T follicular helper cell (primary cell): ENCODE results near the gene CNDP1.
"Not testable (repeated sequence)": the region's sequence is repeated elsewhere in the genome, so short reads cannot be mapped to it uniquely, and the experiment has no call there.

Experiments used
- DNase-seq: peaks from one replicate; pipeline ENCODE4 v3.0.0-alpha.2; 2020; ENCODE audit warnings: low read depth
- total RNA-seq, 2 experiments: gene quantifications; one replicate each; lab custom pipeline; 2026; lab: John Stamatoyannopoulos, UW

The CNDP1 gene, protein sequence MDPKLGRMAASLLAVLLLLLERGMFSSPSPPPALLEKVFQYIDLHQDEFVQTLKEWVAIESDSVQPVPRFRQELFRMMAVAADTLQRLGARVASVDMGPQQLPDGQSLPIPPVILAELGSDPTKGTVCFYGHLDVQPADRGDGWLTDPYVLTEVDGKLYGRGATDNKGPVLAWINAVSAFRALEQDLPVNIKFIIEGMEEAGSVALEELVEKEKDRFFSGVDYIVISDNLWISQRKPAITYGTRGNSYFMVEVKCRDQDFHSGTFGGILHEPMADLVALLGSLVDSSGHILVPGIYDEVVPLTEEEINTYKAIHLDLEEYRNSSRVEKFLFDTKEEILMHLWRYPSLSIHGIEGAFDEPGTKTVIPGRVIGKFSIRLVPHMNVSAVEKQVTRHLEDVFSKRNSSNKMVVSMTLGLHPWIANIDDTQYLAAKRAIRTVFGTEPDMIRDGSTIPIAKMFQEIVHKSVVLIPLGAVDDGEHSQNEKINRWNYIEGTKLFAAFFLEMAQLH
- total RNA-seq = 0.18 to 0.22 reads per million in 2 experiments

DNA sequence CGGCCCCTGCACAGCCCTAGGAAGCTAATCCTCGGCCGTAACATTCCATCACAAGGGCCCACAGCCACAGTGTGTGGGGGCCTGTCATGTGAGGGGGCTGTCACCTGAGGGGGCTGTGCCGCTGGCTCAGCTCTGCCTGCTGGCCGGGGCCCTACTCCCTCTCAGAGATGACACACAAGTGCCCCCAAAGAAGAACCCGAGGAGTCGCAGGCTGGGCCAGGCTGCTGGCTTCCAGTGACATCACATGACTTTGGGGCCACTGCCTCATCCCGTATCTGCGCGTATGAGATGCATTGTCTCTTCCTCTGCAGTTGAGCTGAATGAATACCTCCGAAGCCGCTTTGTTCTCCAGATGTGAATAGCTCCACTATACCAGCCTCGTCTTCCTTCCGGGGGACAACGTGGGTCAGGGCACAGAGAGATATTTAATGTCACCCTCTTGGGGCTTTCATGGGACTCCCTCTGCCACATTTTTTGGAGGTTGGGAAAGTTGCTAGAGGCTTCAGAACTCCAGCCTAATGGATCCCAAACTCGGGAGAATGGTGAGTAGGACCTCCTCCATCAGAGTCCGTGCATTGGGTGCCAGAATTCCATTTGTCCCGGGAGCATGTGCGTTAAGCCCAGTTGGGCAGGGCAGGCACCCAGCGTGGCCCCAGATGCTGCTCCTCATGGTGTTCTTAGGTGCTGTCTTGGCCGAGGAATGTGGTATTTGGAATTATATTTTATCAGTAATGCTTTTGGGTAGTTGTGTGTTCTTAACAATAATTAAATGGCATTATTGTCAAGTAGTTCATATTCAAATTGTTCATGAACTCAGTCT is at the start of gene CNDP1:
Gene CNDP1 (plus strand): TSS at position 351 of the 820 bp plus-strand sequence. CDS start 168 bp downstream, at position 519.
- DNase-seq = no peak

DNA sequence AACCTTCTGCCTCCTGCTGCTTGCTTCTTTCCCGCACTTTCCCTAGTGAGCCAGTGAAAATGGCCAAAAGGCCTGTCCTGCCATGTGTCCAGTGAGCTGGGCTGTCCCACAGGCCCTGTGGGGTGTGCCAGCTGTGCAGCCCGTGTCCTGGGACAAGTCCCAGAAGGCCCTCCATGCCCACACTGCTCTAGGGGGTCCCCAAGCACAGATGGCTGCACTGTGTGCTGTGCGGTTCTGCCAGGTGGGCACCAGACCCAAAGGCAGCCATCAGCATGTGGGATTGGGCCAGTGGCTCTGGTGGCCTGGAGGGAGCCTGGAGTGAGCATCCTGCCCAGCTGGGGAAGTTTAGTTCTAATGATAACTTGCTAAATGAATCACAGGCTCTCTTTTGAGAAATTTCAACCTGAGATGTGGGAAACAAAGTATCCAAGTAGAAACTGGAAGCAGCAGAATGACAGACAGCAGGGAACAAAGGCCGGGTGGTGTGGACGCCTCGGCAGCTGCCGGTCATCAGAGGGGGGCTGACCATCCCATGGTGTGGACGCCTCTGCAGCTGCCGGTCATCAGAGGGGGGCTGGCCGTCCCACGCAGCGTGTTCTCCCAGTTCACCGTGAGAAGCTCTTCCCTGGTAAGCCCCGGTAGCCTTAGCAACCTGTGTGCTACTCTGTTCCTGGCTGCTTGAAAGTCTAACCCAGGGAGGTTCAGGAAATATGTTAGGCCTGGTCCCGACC is 48.0 kb upstream of the CNDP1 start:
- no peak for DNase-seq

DNA sequence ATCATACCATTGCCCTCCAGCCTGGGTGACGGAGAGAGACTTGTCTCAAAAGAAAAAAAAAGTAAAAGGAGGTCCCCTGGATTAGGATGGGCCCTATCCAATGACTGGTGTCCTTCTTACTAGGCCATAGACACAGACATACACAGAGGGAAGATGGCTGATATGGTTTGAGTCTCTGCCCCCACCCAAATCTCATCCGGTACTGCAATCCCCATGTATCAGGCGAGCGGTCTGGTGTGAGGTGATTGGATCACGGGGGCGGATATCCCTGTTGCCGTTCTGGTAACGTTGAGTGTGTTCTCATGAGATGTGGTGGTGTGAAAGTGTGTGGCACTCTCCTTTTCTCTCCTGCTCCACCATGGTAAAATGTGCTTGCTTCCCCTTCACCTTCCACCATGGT is 45.9 kb upstream of the CNDP1 start:
- no peak for DNase-seq

DNA sequence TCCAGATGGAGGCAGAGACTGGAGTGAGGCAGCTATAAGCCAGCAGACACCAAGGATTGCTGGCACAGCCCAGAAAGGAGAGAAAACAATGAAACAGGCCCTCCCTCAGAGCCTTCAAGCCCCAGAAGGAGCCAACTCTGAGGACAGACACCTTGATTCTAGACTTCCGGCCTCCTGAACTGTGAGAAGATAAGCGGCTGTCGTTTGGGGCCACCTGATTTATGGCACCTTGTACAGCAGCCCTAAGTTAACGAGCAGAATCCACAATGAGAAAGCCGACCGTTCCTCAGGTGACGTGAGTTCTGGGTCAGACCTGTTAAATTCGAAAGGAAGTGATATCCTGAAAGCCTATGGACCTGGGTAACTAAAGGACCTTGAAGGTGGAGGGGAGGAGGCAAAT is 45.4 kb upstream of the CNDP1 start:
- no peak for DNase-seq

DNA sequence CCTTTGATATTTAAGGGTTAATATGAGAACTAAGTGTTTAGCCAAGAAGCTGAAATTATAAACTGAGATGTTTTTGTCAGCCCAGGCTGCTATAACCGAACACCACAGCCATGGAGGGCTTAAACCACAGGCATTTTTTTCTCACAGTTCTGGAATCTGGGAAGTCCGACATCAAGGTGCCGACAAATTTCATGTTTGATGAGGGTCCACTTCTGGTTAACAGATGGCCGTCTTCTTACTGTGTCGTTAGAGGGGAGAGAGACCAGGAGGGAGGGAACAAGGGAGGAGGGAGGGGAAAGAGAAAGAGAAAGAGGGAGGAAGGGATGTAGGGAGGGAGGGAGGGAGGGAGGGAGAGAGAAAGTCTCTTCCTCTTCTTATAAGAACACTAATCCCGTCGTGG is 44.6 kb upstream of the CNDP1 start:
- DNase-seq = no peak

DNA sequence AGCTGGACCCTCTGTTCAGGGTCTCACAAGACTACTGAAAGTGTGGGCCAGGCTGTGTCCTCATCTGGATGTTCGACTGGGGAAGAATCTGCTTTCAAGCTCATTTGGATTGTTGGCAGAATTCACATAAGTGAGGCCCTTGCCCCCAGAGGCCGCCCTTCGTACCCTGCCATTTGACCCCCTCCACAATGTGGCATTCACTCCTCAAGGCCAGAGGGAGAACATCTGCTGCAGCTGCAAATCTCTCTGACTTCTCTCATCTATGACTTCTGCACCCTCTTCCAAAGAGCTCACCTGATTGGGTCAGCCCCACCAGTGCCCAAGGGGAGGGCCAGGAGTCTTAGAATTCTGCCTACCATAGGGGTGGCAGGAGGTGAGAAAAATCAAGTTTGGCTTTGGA is 42.0 kb upstream of the CNDP1 start:
- no peak for DNase-seq

DNA sequence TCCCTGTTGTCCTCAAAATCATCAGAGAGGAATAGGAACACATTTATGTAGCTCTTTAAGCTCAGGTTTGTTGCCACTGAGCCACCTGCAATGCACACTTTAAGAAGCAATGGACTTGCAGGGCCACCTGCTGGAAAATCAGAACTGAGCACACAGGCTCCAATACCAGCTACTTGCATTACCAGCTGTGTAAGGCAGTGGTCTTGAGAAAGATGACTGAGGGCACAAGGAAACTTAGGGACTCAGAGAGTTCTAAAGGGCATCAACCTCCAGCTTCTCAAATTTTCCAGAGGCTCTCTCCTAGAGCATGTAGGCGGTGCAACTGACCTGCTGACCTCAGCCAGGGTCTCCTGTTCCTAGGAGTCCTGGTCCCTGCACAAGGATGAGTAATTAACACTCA is 40.6 kb upstream of the CNDP1 start:
- DNase-seq = peak; percentile 51

DNA sequence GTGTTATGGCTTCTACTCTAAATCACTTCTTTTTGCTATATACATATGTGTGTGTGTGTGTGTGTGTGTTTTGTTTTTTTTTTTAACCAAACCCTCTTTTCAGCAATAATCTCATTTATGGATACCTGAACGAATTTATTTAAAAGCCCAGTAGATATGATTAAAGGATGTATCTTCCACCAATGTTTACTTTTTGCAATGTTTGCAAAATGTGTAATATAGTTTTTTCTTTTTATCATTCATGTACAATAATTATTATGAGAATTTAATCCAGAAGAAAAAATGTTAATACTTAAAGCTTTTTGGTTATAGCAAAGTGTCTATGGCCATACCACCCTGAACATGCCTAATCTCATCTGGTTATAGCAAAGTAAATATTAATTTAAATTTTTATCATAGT is 39.8 kb upstream of the CNDP1 start:
- no peak for DNase-seq

DNA sequence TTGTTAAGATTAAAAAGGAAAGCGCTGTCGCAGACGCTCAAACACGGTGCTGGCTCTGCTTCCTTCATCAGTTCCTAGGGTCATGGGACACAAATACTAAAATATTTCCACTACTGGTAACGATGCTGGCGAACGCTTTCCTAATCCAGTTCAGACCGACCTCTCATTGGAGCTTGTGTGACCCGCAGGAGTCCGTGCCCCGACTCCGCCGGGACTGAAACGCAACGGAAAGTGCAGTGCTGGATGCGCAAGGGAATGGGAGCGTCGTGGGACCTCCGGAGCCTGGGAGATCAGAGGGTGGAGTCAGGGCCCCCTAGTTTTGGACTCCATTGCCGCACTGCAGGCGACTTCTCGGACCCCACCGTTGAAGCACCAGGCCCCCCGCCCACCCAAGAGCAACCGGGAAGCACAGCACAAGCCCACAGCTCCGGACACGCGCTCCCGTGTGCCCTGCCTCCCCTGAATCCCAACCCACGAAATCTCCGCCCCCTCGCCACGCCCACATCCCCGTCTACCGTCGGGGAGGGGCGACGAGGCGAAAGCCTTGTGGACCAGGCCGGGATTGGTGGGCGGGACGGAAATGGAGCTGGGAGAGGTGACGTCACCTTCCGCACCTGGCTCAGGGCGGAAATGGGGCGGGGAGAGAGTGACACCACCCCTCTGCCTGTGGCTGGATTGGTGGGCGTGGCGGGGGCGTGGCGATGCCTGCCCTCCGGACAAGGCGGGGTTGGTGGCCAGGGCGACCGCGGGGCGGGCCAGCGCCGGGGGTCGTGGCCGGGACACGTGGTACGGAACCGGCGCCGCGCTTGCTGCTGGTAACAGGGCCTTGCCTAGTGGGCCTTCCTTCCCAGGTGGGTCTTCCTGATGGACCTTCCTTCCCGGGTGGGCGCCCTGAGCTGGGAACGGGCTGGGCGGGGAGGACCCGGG is 38.5 kb upstream of the CNDP1 start, which contains the start of gene CNDP2:
Gene CNDP2 (plus strand): TSS at position 783 of the 927 bp plus-strand sequence. CDS start 3,611 bp downstream, outside the sequence.
- DNase-seq = peak; percentile 96

DNA sequence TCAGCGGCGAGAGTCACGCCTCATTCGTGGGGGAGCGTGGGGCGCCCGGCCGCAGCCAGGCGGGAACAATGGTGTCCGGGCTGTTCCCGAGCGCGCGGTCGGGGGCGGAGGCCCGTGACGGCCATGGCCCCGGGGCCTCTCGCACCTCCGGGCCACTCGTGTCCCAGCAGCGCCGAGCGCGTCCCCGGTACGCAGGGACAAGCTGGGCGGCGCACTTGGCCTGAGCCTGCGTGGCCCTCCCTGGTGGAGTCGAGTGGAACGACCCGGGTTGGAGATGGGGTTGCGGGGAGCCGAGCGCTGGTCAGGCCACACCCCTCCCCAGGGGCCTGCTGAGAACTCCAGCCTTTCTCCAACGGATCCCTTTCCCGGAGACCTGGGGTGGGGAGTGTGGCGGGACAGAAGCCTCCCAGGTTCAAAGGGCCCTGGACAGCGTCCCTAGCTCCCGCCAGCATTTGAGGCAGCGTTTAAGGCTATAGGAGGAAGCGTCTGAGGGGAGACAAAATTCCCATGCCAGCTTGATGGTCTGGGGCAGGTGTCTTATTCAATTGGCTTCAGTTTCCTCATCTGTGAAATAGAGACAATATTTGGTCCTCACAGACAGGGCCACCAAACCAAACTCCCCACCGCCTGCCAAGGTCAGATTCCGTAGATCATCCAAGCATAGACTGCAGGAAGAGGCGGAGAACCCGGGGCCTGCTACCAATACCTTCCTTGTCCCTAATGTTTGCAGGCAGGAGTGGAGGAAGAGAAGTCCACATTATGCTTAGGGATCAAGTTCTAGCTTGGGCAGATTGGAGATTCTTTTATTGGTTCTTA is 37.6 kb upstream of the CNDP1 start:
- peak; percentile 16 for DNase-seq

DNA sequence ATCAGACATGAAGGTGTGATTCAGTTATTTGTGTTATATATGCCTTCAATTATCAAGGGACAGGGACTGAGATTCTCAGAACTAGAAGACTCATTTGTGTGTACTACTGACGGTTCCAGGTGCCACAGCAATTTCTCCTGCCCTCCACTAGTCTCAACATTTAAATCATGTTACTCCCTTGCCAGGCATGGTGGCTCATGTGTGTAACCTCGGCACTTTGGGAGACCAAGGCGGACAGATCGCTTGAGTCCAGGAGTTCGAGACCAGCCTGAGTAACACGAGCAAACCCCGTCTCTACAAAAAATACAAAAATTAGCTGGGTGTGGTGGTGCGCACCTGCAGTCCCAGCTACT is 37.0 kb upstream of the CNDP1 start:
- DNase-seq = no peak

DNA sequence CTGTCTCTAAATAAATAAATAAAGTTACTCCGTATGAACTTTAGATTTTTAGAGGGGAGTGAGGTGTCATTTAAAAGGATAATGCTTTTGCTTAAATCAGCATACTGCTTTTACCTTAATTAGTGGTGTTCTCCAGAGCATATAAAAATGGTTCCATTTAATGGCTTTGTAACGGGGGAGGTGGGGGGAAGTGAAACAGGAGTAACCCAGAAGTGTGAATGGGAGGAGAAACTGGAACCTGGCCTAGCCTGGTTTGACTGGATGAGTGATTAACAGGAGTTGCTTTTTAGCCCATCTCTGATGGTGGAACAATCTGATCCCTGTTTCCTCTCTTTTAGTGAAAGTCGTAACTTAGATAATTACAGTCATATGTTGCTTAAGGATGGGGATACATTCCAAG is 36.5 kb upstream of the CNDP1 start:
- DNase-seq = no peak

DNA sequence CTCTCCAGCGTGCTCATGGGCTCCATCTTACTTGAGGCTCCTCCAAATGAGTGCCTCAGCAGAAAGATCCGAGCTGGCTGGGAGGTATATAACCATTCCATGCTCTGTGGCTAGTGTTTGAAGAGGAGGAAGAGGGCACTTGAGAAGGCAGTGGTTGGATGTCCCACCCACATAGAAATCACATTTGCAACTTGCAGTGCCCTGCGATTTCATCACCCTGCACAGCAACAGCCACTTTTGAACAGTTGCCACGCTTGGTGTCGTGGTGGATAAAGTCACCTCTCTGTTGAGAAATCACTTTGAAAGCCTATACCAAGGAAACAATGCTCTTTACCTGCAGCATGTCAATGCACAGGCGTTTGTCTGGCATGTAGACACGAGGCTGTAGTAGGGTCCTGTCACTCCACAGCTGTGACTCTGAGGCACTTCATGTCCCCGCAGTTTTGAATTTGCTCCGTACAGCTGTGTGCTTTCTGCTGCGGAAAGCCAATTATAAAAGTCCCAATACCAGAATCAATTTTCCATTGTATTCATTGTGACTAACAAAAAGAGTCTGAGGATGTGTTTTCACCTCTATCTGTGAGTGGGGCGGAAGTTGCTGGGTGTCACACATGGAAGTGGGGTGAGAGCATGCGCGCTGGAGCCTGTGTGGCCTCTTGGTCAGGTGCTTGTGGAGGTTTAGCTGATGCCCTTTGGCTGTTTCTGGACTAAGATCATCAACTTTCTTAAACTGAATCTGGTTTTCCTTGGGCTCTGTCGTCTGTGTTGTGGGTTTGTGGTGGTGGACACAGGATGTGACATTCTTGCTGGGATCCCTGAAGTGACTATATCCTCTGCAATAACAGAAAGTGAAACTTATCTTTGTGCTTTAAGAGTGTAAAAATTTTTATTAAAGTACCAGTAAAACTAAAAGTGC is 35.3 kb upstream of the CNDP1 start:
- DNase-seq = peak; percentile 61

DNA sequence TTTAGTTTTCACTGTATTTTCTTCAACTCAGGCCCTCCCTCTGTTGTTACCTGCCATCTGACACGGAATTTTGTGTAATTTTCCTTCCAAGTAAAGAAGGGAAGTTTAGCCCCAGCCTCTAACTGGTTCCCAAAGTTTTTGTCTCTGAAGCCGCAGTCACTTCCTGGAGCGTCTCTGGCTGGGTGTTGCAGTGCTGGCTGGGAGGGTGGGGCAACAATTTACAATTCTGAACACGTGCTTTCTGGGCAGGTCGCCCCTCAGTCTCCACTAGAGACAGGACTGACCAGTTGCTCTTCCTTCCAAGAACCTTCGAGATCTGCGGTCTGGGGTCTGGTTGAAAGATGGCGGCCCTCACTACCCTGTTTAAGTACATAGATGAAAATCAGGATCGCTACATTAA is 34.7 kb upstream of the CNDP1 start:
- peak; percentile 21 for DNase-seq

DNA sequence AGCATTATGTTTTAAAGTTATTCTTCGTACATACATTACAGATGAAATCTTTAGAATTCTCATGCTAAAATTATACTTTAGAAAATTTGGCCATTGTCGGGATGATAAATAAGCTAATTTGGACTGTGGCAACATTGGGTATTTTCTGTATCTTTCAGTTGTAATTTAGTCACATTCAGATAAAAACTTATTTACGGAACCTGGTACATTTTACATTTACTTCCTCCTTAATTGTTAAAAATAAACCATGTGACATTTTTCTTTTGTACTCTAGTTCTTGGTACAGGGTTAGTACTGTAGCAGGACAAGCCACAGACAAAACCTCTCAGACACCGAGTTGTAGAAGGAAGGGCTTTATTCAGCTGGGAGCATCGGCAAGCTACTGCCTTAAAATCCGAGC is 33.9 kb upstream of the CNDP1 start:
- DNase-seq = no peak

DNA sequence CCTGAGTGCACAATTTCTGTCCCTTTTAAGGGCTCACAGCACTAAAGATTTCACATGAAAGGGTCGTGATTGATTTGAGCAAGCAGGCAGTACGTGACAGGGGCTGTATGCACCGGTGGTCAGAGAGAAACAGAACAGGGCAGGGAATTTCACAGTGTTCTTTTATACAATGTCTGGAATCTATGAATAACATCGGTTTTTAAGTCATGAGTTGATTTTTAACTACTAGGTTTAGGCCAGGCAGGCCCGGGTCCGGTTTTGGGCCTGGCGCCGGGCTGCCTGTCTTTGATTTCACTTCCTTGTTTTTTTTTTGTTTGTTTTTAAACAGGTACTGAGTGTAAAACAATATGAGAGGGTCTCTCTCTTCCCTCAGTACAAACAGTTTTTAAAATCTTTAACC is 33.5 kb upstream of the CNDP1 start:
- DNase-seq = not testable (repeated sequence)

DNA sequence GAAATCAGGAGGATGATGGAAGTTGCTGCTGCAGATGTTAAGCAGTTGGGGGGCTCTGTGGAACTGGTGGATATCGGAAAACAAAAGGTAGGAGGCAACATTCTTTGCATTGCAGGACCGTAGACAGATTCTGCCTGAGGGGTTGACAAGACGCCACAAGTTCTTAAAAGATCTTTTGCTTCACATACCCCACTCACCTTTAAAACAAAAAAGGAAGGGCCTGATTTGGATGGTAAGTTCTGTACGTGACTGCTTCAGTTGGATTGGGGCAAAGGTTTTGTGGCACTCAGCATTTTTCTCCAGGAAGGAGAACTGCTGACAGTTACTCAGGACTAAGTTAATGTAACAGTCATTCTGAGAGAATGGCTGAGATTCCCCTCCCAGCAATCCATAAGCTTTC is 32.9 kb upstream of the CNDP1 start:
- no peak for DNase-seq

DNA sequence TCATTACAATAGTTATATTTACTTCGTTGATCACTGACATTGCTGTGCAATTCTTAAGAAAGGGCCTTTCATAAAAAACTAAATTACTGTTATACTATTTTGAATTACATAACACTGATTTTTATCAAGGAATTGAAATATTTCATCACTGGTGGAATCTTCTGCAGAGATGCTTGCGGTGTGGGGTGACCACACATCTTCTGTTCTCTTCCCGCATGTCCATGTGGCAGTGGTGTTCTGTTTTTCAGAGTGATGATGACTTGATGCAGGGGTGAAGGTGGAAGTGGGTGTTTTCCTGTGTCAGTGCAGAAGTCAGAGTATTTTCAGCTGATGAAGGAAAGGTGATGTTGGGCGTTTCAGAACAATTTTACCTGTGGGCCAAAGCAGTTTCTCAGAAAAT is 31.2 kb upstream of the CNDP1 start:
- DNase-seq = no peak

DNA sequence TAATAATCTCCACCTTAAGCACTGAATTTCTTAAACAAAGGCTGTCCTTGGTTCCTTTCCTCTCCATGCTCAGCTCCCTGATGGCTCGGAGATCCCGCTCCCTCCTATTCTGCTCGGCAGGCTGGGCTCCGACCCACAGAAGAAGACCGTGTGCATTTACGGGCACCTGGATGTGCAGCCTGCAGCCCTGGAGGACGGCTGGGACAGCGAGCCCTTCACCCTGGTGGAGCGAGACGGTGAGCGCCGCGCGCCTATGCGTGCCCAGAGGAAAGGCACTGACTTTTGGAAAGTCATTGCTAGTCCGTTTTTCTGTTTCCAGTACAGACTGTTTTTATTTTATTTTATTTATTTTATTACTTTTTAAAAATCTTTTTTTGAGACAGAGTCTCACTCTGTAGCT is 28.5 kb upstream of the CNDP1 start:
- DNase-seq = no peak
